ENCODE measurements around the gene TTC21A. TPM values are rescaled to one million over a fixed set of nuclear protein-coding genes. Genes with fewer than 3 reads are reported as not detected.

Gene TTC21A
- total and polyA plus RNA-seq, 2 experiments from 2014 or later: 1.8 to 2.0 TPM

DNA sequence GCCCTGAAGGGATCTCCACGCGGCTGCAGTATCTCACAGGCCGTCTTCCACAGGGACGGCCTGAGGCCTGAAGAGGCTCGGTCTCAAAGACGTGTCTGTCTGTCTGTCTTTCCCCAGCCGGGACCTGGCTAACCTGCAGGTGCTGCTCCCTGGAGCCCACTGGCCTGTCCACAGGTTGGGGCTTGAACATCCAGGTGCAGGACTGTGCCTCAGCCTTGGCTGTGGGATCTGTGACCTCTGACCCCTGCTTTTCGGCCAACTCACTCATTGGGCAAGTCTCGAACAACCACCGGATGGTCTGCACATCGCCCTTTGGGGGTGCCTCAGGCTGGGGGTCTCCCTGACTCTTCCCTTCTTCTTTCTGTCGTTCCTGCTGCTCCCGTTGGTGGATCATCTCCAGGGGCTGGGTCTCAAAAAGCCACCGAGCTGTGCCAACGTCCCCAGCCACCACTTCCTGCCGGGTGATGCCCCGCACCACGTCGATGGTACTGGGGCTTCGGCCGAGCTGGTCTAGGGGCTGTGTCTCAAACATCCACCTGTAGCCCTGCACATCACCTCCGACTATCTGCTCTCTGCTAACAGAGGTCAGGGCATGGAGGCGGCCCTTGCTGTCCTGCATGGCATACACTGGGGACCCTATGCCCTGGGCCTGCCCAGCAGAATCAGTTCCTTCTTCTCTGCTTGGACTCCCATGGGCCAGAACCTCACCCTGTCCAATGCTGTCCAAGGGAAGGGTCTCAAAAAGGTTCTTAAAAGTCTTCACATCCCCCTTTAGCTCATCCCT is 80.1 kb downstream of the TTC21A start (continued):
- TF ChIP-seq ZNF462 (CRISPR knock-in tag; IDR thresholded peaks at IDR 0.05): no peak

Small RNAs within 50 kb of the gene (microRNA-seq; reads per million reads assigned to microRNA genes)
- not detected for gene MIR6822

Small RNAs within 50 kb of the gene (small RNA-seq; reads per million reads assigned to genes)
- not detected for gene RF00017 (ENCODE audit: low replicate concordance)

Other genes starting within 250 kb of the TTC21A start
- gene SCN11A, start 55.7 kb upstream of the TTC21A start, total RNA-seq (2014; rRNA removed; shearing (Covaris generic)): 0.08 and 0.14 TPM in 2 replicates
- gene SCN11A, start 55.7 kb upstream of the TTC21A start, polyA plus RNA-seq (2016; fragmentation: Nextera tagmentation; extraction: Ambion mirVana): 0.05 TPM in 2 replicates
- 40.3 and 54.3 TPM in 2 replicates for gene WDR48, start 55.7 kb upstream of the TTC21A start, total RNA-seq (2014; rRNA removed; shearing (Covaris generic))
- gene WDR48, start 55.7 kb upstream of the TTC21A start, polyA plus RNA-seq (2016; fragmentation: Nextera tagmentation; extraction: Ambion mirVana): 20.8 and 27.2 TPM in 2 replicates
- 32.7 and 38.3 TPM in 2 replicates for gene GORASP1, start 53 bp upstream of the TTC21A start, total RNA-seq (2014; rRNA removed; shearing (Covaris generic))
- gene GORASP1, start 53 bp upstream of the TTC21A start, polyA plus RNA-seq (2016; fragmentation: Nextera tagmentation; extraction: Ambion mirVana): 8.5 and 10.3 TPM in 2 replicates
- 8.3 and 10.0 TPM in 2 replicates for gene CSRNP1, start 45.9 kb downstream of the TTC21A start, total RNA-seq (2014; rRNA removed; shearing (Covaris generic))
- 4.7 and 4.9 TPM in 2 replicates for gene CSRNP1, start 45.9 kb downstream of the TTC21A start, polyA plus RNA-seq (2016; fragmentation: Nextera tagmentation; extraction: Ambion mirVana)
- gene XIRP1, start 84.9 kb downstream of the TTC21A start, total RNA-seq (2014; rRNA removed; shearing (Covaris generic)): not detected in 2 replicates
- 0.03 TPM in 1 of 2 replicates, not detected in the other for gene XIRP1, start 84.9 kb downstream of the TTC21A start, polyA plus RNA-seq (2016; fragmentation: Nextera tagmentation; extraction: Ambion mirVana)
- 0.24 TPM in 1 of 2 replicates, not detected in the other for gene CX3CR1, start 172.4 kb downstream of the TTC21A start, total RNA-seq (2014; rRNA removed; shearing (Covaris generic))
- 0.42 TPM in 1 of 2 replicates, not detected in the other for gene CX3CR1, start 172.4 kb downstream of the TTC21A start, polyA plus RNA-seq (2016; fragmentation: Nextera tagmentation; extraction: Ambion mirVana)
- gene CCR8, start 222.0 kb downstream of the TTC21A start, total RNA-seq (2014; rRNA removed; shearing (Covaris generic)): not detected in 2 replicates
- gene CCR8, start 222.0 kb downstream of the TTC21A start, polyA plus RNA-seq (2016; fragmentation: Nextera tagmentation; extraction: Ambion mirVana): 0.23 and 0.55 TPM in 2 replicates

Data from GM23338 (cell line).